SJCRH30 (cell line): ENCODE results near the gene RRP36. TPM values are rescaled to one million over a fixed set of nuclear protein-coding genes. Genes with fewer than 3 reads are reported as not detected.
"Not testable (repeated sequence)": the region's sequence is repeated elsewhere in the genome, so short reads cannot be mapped to it uniquely, and the experiment has no call there.

Experiments
- DNase-seq, 2 experiments: peaks; one replicate each; pipeline ENCODE4 v3.0.0-alpha.2; 2015 to 2020
- H3K27ac ChIP-seq: fragments of 250-450 bp; sonication (Bioruptor Pico); 2 replicates; pipeline ENCODE4 v1.5.1; 2020; ENCODE audit warnings: mild to moderate bottlenecking, moderate library complexity
- H3K27me3 ChIP-seq: fragments of 250-450 bp; sonication (Bioruptor Pico); 2 replicates; pipeline ENCODE4 v1.5.1; 2020; ENCODE audit warnings: mild to moderate bottlenecking, moderate library complexity
- H3K36me3 ChIP-seq: fragments of 250-450 bp; sonication (Bioruptor Pico); 2 replicates; pipeline ENCODE4 v1.5.1; 2020; ENCODE audit warnings: mild to moderate bottlenecking, moderate library complexity
- H3K4me1 ChIP-seq: fragments of 250-450 bp; sonication (Bioruptor Pico); 2 replicates; pipeline ENCODE4 v1.5.1; 2020; ENCODE audit warnings: mild to moderate bottlenecking, moderate library complexity
- H3K4me3 ChIP-seq: fragments of 250-450 bp; sonication (Bioruptor Pico); 2 replicates; pipeline ENCODE4 v1.5.1; 2020; ENCODE audit warnings: mild to moderate bottlenecking, moderate library complexity
- H3K9me3 ChIP-seq: fragments of 250-450 bp; sonication (Bioruptor Pico); replicated peaks from 2 replicates; pipeline ENCODE4 v1.5.1; 2020; ENCODE audit warnings: mild to moderate bottlenecking, moderate library complexity
- total RNA-seq: library from RNA; depleted of rRNA; stranded (reverse); fragments of >200 nt; shearing (Covaris generic); gene quantifications from 2 replicates; pipeline ENCODE4 v1.2.3, GENCODE V29; 2014

RRP36 gene
- total RNA-seq, 1 experiment from 2014 or later, result 95.4 TPM

- Histone ChIP-seq H3K27me3 (no peaks in the 10 kb centered on the region), H3K4me3 (no peak overlapping the region), H3K4me1 (no peaks in the 10 kb centered on the region), H3K36me3 (peaks cover 24% of the 10 kb centered on the region), H3K27ac (no peak overlapping the region), H3K9me3 (no peaks in the 10 kb centered on the region)
- DNase-seq, result no peak
Observed at GRCh38 chr6:43038727-43039126, 17.3 kb downstream of the RRP36 start.

- Histone ChIP-seq H3K27me3 (no peaks in the 10 kb centered on the region), H3K9me3 (no peaks in the 10 kb centered on the region), H3K4me3 (no peak overlapping the region), H3K36me3 (peaks cover 22% of the 10 kb centered on the region), H3K4me1 (no peaks in the 10 kb centered on the region), H3K27ac (no peak overlapping the region)
- DNase-seq, result no peak
Observed at GRCh38 chr6:43040542-43041257, 19.3 kb downstream of the RRP36 start.

GRCh38 chr6:43041475-43041874, 20.1 kb downstream of the RRP36 start:
- H3K36me3 ChIP-seq, result peaks cover 15% of the 10 kb centered on the region

DNA sequence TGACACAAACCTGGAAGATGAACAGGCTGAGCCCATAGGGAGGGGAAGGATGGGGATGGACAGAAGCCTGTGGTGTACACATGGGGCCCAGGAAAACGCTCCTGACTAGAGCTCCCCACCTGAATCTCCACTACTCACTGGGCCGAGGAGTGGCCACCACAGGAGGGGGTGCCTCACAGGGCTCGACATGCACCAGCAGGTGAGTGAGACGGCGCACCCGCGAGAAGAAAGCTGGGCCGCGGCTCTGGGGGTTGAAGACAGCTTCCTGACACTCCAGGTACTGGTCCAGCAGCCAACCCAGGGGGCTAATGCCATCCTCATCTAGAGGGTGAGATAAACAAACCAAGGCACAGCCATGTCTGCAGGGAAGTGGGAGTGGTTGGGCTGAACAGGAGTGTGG, 21.9 kb downstream of the RRP36 start:
- H3K36me3 ChIP-seq, result peaks cover 7% of the 10 kb centered on the region
- H3K27me3 ChIP-seq, result no peaks in the 10 kb centered on the region
- no peaks in the 10 kb centered on the region for H3K9me3 ChIP-seq
- no peak overlapping the region for H3K4me3 ChIP-seq
- no peak overlapping the region for H3K27ac ChIP-seq
- no peaks in the 10 kb centered on the region for H3K4me1 ChIP-seq
- no peak for DNase-seq

More at GRCh38 chr6:43041475-43041874, 20.1 kb downstream of the RRP36 start:
- not testable (repeated sequence) for H3K27ac ChIP-seq, H3K27me3 ChIP-seq, H3K9me3 ChIP-seq, H3K4me1 ChIP-seq, H3K4me3 ChIP-seq, DNase-seq

DNA sequence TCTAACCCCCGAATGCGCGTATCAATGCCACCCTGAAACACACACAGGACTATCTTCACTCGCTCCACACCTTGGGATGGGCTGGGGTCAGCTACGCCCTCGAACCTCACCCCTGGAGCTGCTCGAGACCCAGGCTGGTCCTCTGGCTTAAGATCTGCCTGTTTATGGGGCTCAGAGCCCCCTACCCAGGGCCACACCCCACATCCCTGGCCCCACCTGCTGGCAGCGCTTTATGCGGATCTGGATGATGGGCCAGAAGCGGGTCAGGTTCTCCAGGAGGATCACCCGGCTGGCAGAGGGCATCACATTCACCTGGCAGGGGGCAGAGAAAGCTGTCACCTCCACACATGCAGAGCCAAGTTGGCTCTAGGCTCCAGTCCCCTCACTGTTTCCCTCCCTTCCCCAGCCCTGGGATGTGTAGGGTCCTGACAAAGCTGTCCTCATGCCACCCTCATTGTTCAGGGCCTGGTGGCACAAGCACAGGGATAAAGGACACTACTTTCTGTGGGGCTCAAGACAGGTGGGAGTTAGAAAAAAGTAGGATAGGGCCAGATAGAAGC, 24.0 kb downstream of the RRP36 start:
- H3K36me3 ChIP-seq, result peaks cover 14% of the 10 kb centered on the region
- no peak for DNase-seq
- no peak overlapping the region for H3K4me3 ChIP-seq
- no peaks in the 10 kb centered on the region for H3K9me3 ChIP-seq
- H3K27me3 ChIP-seq, result no peaks in the 10 kb centered on the region
- H3K27ac ChIP-seq, result no peak overlapping the region
- no peaks in the 10 kb centered on the region for H3K4me1 ChIP-seq

GRCh38 chr6:43047998-43048397, 26.6 kb downstream of the RRP36 start:
- Histone ChIP-seq H3K4me1 (peaks cover 11% of the 10 kb centered on the region; the same call in 1 of the 2 replicates), H3K36me3 (peaks cover 10% of the 10 kb centered on the region), H3K27ac (no peak overlapping the region), H3K9me3 (no peaks in the 10 kb centered on the region), H3K27me3 (no peaks in the 10 kb centered on the region), H3K4me3 (no peak overlapping the region)
- no peak for DNase-seq

- no peaks in the 10 kb centered on the region for H3K27me3 ChIP-seq
- H3K36me3 ChIP-seq, result peaks cover 10% of the 10 kb centered on the region
- DNase-seq, result no peak
- no peak overlapping the region for H3K4me3 ChIP-seq
- H3K9me3 ChIP-seq, result no peaks in the 10 kb centered on the region
- no peak overlapping the region for H3K27ac ChIP-seq
- peaks cover 11% of the 10 kb centered on the region; the same call in 1 of the 2 replicates for H3K4me1 ChIP-seq
Observed at GRCh38 chr6:43050981-43051380, 29.6 kb downstream of the RRP36 start.

DNA sequence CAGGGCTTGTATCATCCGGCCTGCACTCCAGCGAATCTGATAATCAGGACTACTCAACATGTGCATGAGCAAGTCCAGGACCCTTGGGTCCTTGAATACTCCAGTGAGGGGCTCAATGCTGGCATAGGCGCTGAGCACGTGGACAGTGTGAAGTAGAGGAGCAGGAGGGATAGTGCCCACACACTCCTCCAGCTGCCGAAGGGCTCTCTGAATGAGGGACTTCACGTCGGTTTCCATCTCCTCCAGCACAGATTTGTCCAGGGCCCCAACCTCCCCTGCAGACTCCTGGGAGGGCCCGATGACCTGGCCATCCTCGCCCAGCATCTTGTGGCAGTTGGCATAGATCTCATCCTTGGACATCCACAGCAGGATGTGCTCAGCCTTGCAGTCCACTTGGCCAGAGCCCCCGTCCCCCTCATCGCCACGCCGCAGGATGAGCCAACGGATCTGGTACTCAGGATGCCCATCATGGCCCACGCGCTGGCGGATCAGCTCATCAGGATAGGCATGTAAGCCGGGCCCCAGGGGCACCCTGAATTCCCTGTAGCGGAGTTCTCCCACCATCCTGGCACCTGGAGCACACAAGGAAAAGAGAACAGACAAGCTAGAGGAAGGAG, 30.9 kb downstream of the RRP36 start:
- Histone ChIP-seq H3K27me3 (no peaks in the 10 kb centered on the region), H3K4me3 (peak overlapping the region; percentile 80), H3K27ac (peak overlapping the region; percentile 85), H3K9me3 (no peaks in the 10 kb centered on the region), H3K36me3 (peaks cover 10% of the 10 kb centered on the region), H3K4me1 (peaks cover 11% of the 10 kb centered on the region; the same call in 1 of the 2 replicates)
- DNase-seq, result no peak

DNA sequence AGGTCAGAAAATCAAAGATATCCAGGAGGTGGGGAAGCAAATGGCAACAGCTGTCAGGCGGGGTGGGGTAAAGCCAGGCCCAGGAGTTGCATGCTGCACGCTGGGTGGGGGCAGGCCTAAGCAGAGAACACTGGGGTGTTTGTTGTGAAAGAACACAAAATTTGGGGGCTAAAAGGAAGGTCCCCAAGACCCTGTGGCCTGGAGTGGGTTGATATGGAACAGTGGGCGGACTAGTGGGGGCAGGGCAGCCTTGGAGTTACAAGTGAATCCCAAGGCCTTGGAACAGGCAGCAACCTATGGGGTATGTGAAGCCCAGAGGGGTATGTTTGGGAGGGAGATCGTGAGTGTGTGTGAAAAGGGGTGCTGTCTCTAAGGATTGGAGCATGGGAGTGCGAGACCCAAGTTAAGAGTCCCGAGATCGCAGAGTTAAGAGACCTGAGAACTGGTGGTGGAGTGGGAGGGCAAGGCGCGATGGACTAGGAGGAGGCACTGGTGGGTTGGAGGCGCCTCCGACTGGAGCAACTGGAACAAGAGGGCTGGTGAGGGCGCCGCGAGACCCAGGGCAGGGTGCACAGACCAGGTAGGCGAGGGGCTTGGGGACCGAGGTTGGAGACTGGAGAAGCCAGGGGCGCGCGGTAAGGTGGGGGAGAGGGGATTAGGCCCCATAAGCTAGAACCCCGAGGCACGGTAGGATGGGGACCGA, 31.6 kb downstream of the RRP36 start:
- Histone ChIP-seq H3K4me1 (peaks cover 11% of the 10 kb centered on the region; the same call in 1 of the 2 replicates), H3K27me3 (no peaks in the 10 kb centered on the region), H3K27ac (peak overlapping the region; percentile 85), H3K36me3 (peaks cover 10% of the 10 kb centered on the region), H3K9me3 (no peaks in the 10 kb centered on the region), H3K4me3 (peak overlapping the region; percentile 80)
- DNase-seq, result peak; percentile 61 to 62

GRCh38 chr6:43053545-43054205, 32.3 kb downstream of the RRP36 start, which contains the start of gene CUL7:
Gene CUL7 (minus strand): TSS chr6:43053851. CDS start chr6:43052788, 1,063 bp downstream.
- Histone ChIP-seq H3K9me3 (no peaks in the 10 kb centered on the region), H3K27me3 (no peaks in the 10 kb centered on the region), H3K36me3 (peaks cover 7% of the 10 kb centered on the region), H3K4me3 (peak within 1 kb of the TSS; percentile 80), H3K4me1 (peaks cover 16% of the 10 kb centered on the region), H3K27ac (peak within 1 kb of the TSS; percentile 85)
- DNase-seq, result peak; percentile 94 to 97

DNA sequence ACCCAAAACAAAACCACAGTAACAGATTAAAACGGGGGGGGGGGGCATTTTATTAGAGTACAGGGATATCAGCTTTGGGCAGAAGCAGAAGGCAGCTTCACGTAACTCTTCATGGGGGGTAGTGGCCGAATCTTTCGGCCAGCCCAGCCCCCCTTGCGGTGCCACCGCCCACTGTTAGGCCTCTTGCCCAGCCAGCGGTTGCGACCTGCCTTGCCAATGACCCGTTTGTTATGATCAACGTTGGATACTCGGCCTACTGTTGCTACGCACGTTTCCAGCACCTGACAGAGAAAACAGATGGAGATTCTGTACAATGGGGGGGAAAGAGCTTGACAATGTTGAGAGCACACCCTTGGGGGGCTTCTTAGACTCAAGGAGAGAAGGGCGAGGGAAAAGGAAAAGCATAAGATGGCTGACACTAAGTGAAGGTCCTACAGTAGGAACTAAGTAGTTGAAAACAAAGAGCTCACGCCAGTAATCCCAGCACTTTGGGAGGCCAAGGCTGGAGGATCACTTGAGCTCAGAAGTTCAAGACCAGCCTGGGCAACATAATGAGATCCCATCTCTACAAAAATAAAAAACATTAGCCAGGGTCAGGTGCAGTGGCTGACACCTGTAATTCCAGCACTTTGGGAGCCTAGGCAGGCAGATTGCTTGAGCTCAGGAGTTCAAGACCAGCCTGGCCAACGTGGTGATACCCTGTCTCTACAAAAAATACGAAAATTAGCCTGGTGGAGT, 33.0 kb downstream of the RRP36 start:
- peak overlapping the region; percentile 85 for H3K27ac ChIP-seq
- H3K9me3 ChIP-seq, result no peaks in the 10 kb centered on the region
- H3K4me1 ChIP-seq, result peaks cover 16% of the 10 kb centered on the region
- H3K4me3 ChIP-seq, result peak overlapping the region; percentile 80
- peaks cover 5% of the 10 kb centered on the region for H3K36me3 ChIP-seq
- no peak for DNase-seq
- H3K27me3 ChIP-seq, result no peaks in the 10 kb centered on the region

GRCh38 chr6:43055966-43056365, 34.5 kb downstream of the RRP36 start:
- H3K36me3 ChIP-seq, result no peaks in the 10 kb centered on the region; the same call in 1 of the 2 replicates
- no peak for DNase-seq
- H3K27ac ChIP-seq, result no peak overlapping the region
- H3K4me3 ChIP-seq, result no peak overlapping the region
- peaks cover 16% of the 10 kb centered on the region for H3K4me1 ChIP-seq
- no peaks in the 10 kb centered on the region for H3K9me3 ChIP-seq
- no peaks in the 10 kb centered on the region for H3K27me3 ChIP-seq

GRCh38 chr6:43058531-43058930, 37.1 kb downstream of the RRP36 start:
- no peaks in the 10 kb centered on the region; the same call in 1 of the 2 replicates for H3K36me3 ChIP-seq
- DNase-seq, result no peak
- no peaks in the 10 kb centered on the region for H3K27me3 ChIP-seq
- H3K4me3 ChIP-seq, result peak overlapping the region; percentile 84
- no peaks in the 10 kb centered on the region for H3K9me3 ChIP-seq
- peaks cover 5% of the 10 kb centered on the region for H3K4me1 ChIP-seq
- peak overlapping the region; percentile 61; the same call in 1 of the 2 replicates for H3K27ac ChIP-seq
